ENCODE results near the gene PCGF3. TPM values are rescaled to one million over a fixed set of nuclear protein-coding genes. Genes with fewer than 3 reads are reported as not detected.
"Not testable (repeated sequence)": the region's sequence is repeated elsewhere in the genome, so short reads cannot be mapped to it uniquely, and the experiment has no call there.

Gene PCGF3
- polyA plus RNA-seq, 1 donor: 50.5 TPM

DNA sequence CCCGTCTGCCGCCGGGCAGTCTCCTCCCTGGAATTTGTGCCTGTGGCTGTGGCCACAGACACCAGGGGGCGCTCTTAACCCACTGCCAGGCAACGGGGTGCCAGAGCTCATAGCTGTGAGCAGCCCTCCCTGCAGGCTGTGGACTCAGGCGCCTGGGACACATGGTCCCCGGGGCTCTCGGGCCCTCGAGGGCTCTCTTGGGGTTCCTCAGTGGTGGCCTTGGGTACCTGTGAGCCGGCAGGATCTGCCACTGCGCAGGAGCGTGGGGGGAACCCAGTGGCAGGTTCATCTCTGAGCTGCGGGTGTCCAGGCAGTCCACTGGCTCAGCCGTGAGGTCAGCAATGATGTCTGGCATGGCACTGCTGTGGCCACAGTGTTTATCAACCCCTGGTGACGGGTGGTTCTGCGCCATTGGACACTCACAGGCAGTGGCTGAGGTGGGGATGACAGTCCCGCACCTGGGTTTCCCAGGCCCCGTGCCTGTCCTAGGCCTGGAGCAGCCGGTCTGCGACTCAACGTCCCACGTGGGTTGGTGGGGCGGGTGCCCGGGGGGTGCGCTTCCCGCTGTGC, 37.2 kb downstream of the PCGF3 start:
- DNase-seq: no peak

DNA sequence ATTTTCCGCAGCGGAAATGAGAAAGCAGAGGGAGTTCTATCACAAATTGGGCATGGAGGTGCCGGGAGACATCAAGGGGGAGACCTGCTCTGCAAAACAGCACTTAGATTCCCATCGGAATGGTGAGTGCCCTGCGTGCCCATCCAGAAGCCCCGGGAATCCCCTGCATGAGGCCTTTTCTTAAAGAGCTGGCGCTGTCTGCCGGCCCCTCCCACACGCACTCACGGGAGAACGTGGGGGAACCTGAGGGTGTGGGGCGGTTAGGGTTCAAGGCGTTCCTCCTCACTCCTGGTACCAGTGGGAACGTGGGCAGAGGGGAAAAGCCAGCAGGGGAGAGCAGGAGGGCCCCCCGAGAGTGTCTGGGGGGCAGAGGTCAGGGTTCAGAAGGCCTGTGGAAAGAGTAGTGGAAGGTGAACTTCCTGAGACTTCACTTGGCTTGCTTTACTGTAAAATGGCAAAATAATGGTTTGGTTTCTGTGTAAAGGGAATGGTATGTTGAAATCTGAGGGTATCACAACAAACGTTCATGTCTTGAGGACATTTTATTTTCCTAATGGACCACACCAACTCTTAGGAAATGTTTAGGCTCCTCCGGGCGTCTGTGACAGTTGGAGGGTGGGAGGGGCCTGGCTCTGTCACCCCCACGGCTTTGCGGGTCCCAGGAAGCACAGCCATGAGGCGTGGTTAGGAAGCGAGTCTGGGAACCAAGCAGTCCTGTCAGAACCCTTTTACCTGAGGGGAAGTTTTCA, 38.0 kb downstream of the PCGF3 start:
- no peak for DNase-seq

DNA sequence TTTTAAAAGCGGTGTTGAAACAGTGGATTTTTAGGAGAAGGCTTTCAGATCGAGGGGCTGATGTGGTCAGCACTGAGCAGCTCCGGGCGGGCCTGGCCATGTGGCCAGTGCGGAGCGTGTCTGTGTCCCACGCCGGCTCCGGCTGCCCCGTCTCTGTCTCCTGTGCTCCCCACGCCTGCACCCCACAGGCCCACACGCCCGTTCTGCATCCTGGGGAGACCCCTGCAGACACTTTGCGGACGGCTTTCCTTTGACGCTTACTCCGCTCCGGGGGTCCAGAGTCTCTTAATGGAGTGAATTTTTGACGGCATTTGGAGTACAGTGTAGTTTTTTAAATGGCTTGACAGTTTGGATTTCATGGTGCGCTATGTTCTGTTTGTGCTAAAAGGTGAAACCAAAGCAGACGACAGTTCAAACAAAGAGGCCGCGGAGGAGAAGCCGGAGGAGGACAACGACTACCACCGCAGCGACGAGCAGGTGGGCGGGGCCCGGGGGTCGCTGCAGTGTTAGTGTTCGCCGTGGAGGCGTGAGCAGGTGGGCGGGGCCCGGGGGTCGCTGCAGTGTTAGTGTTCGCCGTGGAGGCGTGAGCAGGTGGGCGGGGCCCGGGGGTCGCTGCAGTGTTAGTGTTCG, 38.7 kb downstream of the PCGF3 start:
- no peak for DNase-seq

GRCh38 chr4:747546-748170, 42.0 kb downstream of the PCGF3 start:
- no peak for DNase-seq

DNA sequence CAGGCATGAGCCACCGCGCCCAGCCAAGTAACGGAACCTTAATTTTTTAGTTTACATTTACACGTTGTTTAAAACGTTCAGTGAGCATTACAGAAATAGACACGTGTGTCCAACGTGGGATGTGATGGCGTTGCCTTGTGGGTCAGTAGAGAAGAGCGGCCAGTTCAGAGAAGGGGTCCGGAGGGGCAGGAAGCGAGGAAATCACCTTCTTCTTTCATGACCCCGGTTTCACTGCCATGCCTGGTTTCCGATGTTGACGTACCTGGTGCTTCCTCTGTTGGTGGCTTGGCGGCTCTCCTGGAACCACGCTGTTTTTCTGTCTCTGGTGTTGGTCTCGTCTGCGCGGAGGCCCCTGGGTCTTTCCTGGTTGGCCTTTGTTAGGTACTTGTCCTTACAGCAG, 42.8 kb downstream of the PCGF3 start:
- no peak for DNase-seq

DNA sequence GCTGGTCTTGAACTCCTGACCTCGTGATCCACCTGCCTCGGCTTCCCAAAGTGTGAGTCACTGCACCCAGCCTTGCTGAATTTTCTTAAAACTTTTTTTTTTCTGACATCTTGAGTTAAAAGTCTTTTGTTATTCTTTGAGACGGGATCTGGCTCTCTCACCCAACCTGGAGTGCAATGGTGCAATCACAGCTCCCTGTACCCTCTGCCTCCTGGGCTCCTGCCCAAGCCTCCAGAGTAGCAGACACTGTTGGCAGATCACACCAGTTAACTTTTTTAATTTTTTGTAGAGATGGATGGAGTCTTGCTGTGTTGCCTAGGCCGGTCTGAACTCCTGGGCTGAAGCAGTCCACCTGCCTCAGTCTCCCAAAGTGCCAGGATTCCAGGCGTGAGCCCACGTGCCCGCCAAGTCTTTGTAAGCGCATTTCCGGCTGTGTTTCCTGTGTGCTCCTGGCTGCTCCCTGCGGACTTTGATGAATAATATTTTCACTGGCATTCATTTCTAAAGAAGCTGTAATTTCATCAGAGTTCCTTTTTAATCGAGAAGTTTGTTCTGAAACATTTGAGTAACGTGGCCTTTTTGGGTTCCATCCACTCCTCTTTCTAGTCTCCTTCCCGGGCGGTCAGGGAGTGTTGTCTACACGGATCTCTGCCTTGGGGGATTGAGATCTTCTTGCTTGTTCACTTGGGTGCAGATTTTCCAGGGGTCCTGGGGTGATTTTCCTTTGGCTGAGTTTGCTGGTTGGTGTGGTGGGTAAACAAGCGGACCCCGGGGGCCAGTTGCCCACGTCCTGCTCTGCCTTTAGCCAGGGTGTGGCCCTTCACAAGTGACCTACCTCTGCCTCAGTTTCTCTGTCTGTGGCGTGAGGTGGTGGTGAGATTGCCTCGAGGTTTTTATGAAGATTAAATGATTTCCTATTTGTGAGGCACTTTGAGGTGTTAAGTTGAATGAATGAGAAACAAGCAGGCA, 44.4 kb downstream of the PCGF3 start:
- DNase-seq: no peak

- no peak for DNase-seq
These were observed 46.0 kb downstream of the PCGF3 start for GRCh38 chr4:751676-752075.

DNA sequence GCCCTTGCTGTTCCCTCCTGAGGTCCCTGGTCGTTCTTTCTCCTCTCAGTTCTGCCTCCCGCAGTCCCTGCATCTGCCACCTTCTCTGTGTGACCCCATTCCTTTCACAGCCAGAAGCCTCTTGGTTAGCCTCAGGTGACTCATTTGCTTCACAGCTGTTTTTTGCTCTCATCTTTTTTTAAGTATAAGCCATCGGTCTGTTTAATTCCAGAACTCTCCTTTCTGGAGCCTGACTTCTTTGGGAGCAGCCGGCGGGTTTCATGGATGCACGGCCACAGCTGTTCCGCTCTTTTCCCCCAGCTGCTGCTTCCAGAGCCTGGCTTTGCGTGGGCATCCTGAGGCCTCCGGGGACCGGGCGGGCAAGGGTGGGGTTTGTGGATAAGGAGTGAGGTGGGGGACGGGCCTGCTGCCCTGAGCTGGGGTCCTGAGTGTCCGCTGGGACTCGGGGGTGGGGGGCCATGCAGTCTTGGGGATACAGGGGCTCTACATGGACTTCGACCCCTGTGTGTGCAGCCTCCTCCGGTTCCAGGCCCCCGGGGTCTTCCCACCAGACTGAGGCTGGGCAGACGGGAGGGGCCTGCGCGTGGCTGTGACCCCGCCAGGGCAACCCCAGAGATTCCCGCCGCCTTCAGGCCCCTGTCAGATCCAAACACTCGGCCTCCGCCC, 46.7 kb downstream of the PCGF3 start:
- DNase-seq: no peak

- DNase-seq: not testable (repeated sequence)
These were observed 47.6 kb downstream of the PCGF3 start for GRCh38 chr4:753186-753585.

- DNase-seq: no peak
These were observed 48.8 kb downstream of the PCGF3 start for GRCh38 chr4:754221-755120.

- DNase-seq: no peak
These were observed 51.5 kb downstream of the PCGF3 start for GRCh38 chr4:757111-757510.

- not testable (repeated sequence) for DNase-seq
These were observed 54.2 kb downstream of the PCGF3 start for GRCh38 chr4:759810-760209.

DNA sequence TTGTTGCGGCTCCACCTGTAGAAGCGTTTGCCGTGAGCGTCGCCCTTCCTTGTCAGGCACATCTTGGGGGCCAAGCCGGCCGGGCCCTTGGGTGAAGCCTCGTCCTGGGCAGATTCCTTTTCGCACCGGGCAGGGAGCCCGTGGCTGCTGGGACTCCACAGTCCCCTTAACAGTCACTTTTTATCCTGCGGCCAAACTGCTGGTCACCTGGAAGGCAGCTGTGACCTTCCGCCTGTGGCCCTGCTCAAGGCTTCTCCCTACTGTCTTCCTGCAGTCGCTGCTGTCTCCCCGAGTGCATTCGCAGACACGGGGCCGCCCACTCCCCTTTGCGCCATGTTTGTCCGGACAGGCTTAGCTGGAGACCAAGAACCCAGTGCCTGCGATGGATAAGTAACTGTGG, 55.0 kb downstream of the PCGF3 start:
- no peak for DNase-seq

GRCh38 chr4:761086-761485, 55.5 kb downstream of the PCGF3 start:
- DNase-seq: no peak

GRCh38 chr4:761739-762138, 56.1 kb downstream of the PCGF3 start:
- DNase-seq: no peak

DNA sequence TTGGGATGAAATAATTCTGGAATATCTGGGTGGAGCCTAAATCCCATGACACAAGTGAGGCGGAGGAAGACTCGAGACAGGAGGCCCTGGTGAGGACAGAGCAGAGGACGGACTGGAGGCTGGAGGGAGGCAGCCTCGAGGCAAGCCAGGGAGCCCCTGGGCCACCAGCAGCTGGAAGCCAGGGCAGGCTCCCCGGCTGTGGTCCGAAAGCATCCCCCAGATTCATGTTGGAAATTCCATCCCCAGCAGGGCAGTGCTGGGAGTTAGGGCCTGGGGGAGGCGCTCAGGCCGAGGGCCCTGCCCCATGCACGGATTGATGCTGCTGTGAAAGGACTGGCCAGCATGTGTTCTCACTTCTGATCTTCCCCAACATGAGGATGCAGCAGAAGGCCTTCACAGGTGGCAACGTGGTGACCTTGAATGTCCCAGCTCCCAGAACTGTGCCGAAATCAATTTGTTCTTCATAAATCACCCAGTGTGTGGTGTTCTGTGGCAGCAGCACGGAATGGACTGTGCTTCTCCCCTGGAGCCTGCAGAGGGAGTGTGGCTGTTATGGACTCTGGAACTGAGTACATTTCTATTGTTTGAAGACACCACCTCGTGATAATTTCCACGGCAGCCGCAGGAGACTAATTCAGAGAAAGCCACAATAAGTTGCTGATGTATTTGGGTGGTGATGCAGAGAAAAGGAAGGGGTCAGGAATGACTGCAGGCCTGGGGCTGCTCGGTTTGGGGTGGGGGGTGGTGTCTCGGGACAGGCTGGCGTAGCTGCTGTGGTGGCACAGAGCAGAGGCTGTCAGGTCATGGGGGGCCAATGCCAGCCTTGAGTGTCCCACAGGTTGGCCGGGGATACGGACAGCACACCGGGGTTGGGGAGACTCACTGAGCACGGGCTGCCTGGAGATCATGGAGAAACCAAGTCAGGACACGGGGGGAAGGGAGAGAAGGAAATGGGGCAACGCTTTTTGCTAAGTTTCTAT, 56.9 kb downstream of the PCGF3 start:
- no peak for DNase-seq

DNA sequence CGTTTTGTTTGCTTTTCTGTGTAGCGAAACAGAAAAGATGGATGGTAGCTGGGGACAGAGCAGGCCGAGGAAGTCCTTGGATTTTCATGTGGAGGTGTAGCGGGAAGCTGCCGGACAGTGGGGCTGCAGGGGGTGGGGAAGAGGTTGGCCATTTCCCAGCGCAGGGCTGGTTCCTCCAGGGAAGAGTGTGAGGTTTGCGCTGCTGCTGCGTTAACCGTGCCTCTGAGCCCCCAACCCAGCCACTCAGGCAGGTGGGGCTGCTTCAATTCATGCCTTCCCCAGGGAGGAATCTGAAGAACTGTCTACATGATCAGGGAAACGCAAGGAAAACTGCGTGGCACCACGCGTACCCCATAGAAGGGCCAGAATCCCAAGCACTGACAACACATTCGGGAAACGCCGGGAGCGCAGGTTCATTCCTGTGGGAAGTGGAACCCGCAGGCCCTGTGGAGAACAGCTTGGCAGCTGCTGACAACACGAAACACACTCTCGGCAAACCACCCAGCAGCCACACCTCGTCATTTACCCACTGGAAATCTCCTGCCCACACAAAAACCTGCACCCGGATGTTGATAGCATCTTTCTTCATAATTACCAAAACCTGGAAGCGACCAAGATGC, 57.7 kb downstream of the PCGF3 start:
- DNase-seq: no peak

- no peak for DNase-seq
These were observed 58.3 kb downstream of the PCGF3 start for GRCh38 chr4:763922-764321.
